Suprapubic skin (tissue), 4 donors: ENCODE data around the gene SLC2A1. TPM values are rescaled to one million over a fixed set of nuclear protein-coding genes. Genes with fewer than 3 reads are reported as not detected.

Experiments
- DNase-seq, 2 donors: peaks; one replicate each; pipeline ENCODE4 v3.0.0-alpha.2; 2019; ENCODE audit warnings: low spot score in 2 of 2
- H3K27ac ChIP-seq: fragments of 200-600 bp; sonication (generic); one replicate; pipeline ENCODE4 v1.5.1; 2019
- H3K27me3 ChIP-seq: fragments of 200-600 bp; sonication (generic); one replicate; pipeline ENCODE4 v1.5.1; 2019
- H3K36me3 ChIP-seq: fragments of 200-600 bp; sonication (generic); one replicate; pipeline ENCODE4 v1.5.1; 2019
- H3K4me1 ChIP-seq: fragments of 200-600 bp; sonication (generic); one replicate; pipeline ENCODE4 v1.5.1; 2019
- H3K4me3 ChIP-seq: fragments of 200-600 bp; sonication (generic); one replicate; pipeline ENCODE4 v1.5.1; 2019; ENCODE audit warnings: mild to moderate bottlenecking
- H3K9me3 ChIP-seq: fragments of 200-600 bp; sonication (generic); one replicate; pipeline ENCODE4 v1.5.1; 2019
- CTCF ChIP-seq, 2 donors: fragments of 200-600 bp in 1 of 2; fragments of 450-650 bp in 1 of 2; sonication (generic) in 1 of 2; IDR thresholded peaks; one replicate each; pipeline ENCODE4 v1.5.1; 2016 to 2019; ENCODE audit warnings: antibody characterized with exemption in 2 of 2, mild to moderate bottlenecking in 1 of 2, moderate library complexity in 1 of 2
- EP300 ChIP-seq: sonication (generic); formaldehyde crosslinking; IDR thresholded peaks from one replicate; pipeline ENCODE4 v1.6.1; 2017; ENCODE audit warnings: antibody characterized with exemption
- POLR2A ChIP-seq, 2 donors: fragments of 450-650 bp; IDR thresholded peaks; one replicate each; pipeline ENCODE4 v1.6.1; 2017; ENCODE audit warnings: antibody characterized with exemption in 2 of 2, mild to moderate bottlenecking in 2 of 2, moderate library complexity in 2 of 2
- POLR2AphosphoS5 ChIP-seq, 3 donors: sonication (generic); formaldehyde crosslinking; IDR thresholded peaks; one replicate each; pipeline ENCODE4 v1.6.1; 2017; ENCODE audit warnings: antibody characterized with exemption in 3 of 3
- WGBS: methylation state at CpG from one replicate; pipeline ENCODE4 v1.1.5; 2018; 5-methylcytosine and 5-hydroxymethylcytosine counted together
- total RNA-seq, 4 donors: library from RNA; depleted of rRNA; stranded (reverse); fragments of >200 nt; gene quantifications; one replicate each; pipeline ENCODE4 v1.1.0, GENCODE V29; 2016

Gene SLC2A1
- total RNA-seq, 4 donors from 2014 or later, result 466 to 1,239 (median 686) TPM

GRCh38 chr1:42966688-42967612, 8.3 kb upstream of the SLC2A1 start:
- no peak for TF ChIP-seq CTCF (IDR thresholded peaks at IDR 0.05)
- TF ChIP-seq POLR2AphosphoS5 (IDR thresholded peaks at IDR 0.05), result peak in 1 of 3 donors; percentile 49
- WGBS, result 60% methylated on average over 7 of the region's 10 CpGs
- Histone ChIP-seq H3K36me3 (no peaks in the 10 kb centered on the region), H3K4me3 (no peak overlapping the region), H3K27me3 (no peaks in the 10 kb centered on the region), H3K4me1 (peaks cover 26% of the 10 kb centered on the region), H3K27ac (peak overlapping the region; percentile 70), H3K9me3 (no peaks in the 10 kb centered on the region)
- no peak for DNase-seq

- no peak overlapping the region for H3K4me3 ChIP-seq
- DNase-seq, result no peak
- no peaks in the 10 kb centered on the region for H3K36me3 ChIP-seq
- no peak overlapping the region for H3K27ac ChIP-seq
- TF ChIP-seq POLR2AphosphoS5 (IDR thresholded peaks at IDR 0.05) (no peak), CTCF (IDR thresholded peaks at IDR 0.05) (no peak), POLR2A (IDR thresholded peaks at IDR 0.05) (no peak), EP300 (no peak)
- no peaks in the 10 kb centered on the region for H3K9me3 ChIP-seq
- H3K4me1 ChIP-seq, result peaks cover 34% of the 10 kb centered on the region
- 76% methylated on average over 1 of the region's 1 CpG for WGBS
- no peaks in the 10 kb centered on the region for H3K27me3 ChIP-seq
These were observed 6.7 kb upstream of the SLC2A1 start for GRCh38 chr1:42965378-42965777.

GRCh38 chr1:42964044-42964812, 5.6 kb upstream of the SLC2A1 start:
- no peak for TF ChIP-seq POLR2A (IDR thresholded peaks at IDR 0.05)
- TF ChIP-seq EP300, result no peak
- TF ChIP-seq POLR2AphosphoS5 (IDR thresholded peaks at IDR 0.05), result no peak
- H3K4me1 ChIP-seq, result peaks cover 35% of the 10 kb centered on the region
- H3K27ac ChIP-seq, result peak overlapping the region; percentile 70
- 82% methylated on average over 19 of the region's 19 CpGs for WGBS
- H3K9me3 ChIP-seq, result no peaks in the 10 kb centered on the region
- H3K36me3 ChIP-seq, result no peaks in the 10 kb centered on the region
- no peaks in the 10 kb centered on the region for H3K27me3 ChIP-seq
- DNase-seq, result no peak
- no peak overlapping the region for H3K4me3 ChIP-seq

GRCh38 chr1:42963378-42964043, 4.8 kb upstream of the SLC2A1 start:
- Histone ChIP-seq H3K27ac (peak overlapping the region; percentile 70), H3K27me3 (no peaks in the 10 kb centered on the region), H3K36me3 (no peaks in the 10 kb centered on the region), H3K9me3 (no peaks in the 10 kb centered on the region), H3K4me1 (peaks cover 41% of the 10 kb centered on the region), H3K4me3 (no peak overlapping the region)
- WGBS, result 19% methylated on average over 9 of the region's 9 CpGs
- no peak for DNase-seq
- TF ChIP-seq CTCF (IDR thresholded peaks at IDR 0.05) (no peak), EP300 (no peak), POLR2A (IDR thresholded peaks at IDR 0.05) (no peak), POLR2AphosphoS5 (IDR thresholded peaks at IDR 0.05) (no peak)

GRCh38 chr1:42962641-42963377, 4.1 kb upstream of the SLC2A1 start:
- no peak for DNase-seq
- 33% methylated on average over 12 of the region's 13 CpGs for WGBS
- no peak overlapping the region for H3K4me3 ChIP-seq
- H3K9me3 ChIP-seq, result no peaks in the 10 kb centered on the region
- TF ChIP-seq EP300 (no peak), CTCF (IDR thresholded peaks at IDR 0.05) (no peak), POLR2A (IDR thresholded peaks at IDR 0.05) (no peak), POLR2AphosphoS5 (IDR thresholded peaks at IDR 0.05) (no peak)
- peaks cover 41% of the 10 kb centered on the region for H3K4me1 ChIP-seq
- H3K36me3 ChIP-seq, result no peaks in the 10 kb centered on the region
- H3K27me3 ChIP-seq, result no peaks in the 10 kb centered on the region
- peak overlapping the region; percentile 70 for H3K27ac ChIP-seq
